ENCODE results near the gene ZNF530.
A peak's percentile ranks its signal among the peaks of the same experiment; 100 is the strongest.

The ZNF530 gene

GRCh38 chr19:57615346-57615745 is 15.7 kb downstream of the ZNF530 start:
- no peak for DNase-seq

- DNase-seq: no peak
These were observed 21.1 kb downstream of the ZNF530 start for GRCh38 chr19:57620673-57621348.

- DNase-seq: no peak
These were observed 23.4 kb downstream of the ZNF530 start for GRCh38 chr19:57623091-57623490.

GRCh38 chr19:57632987-57633831 is 33.5 kb downstream of the ZNF530 start, which contains the start of gene ZNF211:
Gene ZNF211 (plus strand): TSS chr19:57633168. CDS start chr19:57633347, 179 bp downstream.
- peak; percentile 98 for DNase-seq

GRCh38 chr19:57633832-57634131 is 34.1 kb downstream of the ZNF530 start:
- no peak for DNase-seq

GRCh38 chr19:57637379-57637778 is 37.7 kb downstream of the ZNF530 start:
- DNase-seq: no peak

GRCh38 chr19:57641715-57642234 is 42.1 kb downstream of the ZNF530 start:
- no peak for DNase-seq

- no peak for DNase-seq
These were observed 42.8 kb downstream of the ZNF530 start for GRCh38 chr19:57642396-57643046.

GRCh38 chr19:57643734-57644133 is 44.0 kb downstream of the ZNF530 start:
- no peak for DNase-seq

GRCh38 chr19:57648331-57649003 is 48.8 kb downstream of the ZNF530 start:
- peak; percentile 79 for DNase-seq

GRCh38 chr19:57651654-57651996 is 51.9 kb downstream of the ZNF530 start:
- peak; percentile 22 for DNase-seq

GRCh38 chr19:57653689-57654088 is 54.0 kb downstream of the ZNF530 start:
- DNase-seq: no peak

GRCh38 chr19:57655443-57655842 is 55.8 kb downstream of the ZNF530 start:
- no peak for DNase-seq

- no peak for DNase-seq
These were observed 56.7 kb downstream of the ZNF530 start for GRCh38 chr19:57656346-57656745.
